Rectal smooth muscle tissue (tissue), 1 donor: ENCODE results near the gene WDR86.

Experiments
- H3K27ac ChIP-seq: one replicate; pipeline ENCODE4 v1.7.0; 2013; ENCODE audit warnings: low read depth, low read length, inconsistent platforms
- H3K27me3 ChIP-seq: one replicate; pipeline ENCODE4 v1.7.0; 2013; ENCODE audit warnings: low read length; ENCODE audit not compliant: control insufficient read depth, insufficient read depth
- H3K36me3 ChIP-seq: one replicate; pipeline ENCODE4 v1.7.0; 2013; ENCODE audit warnings: low read length; ENCODE audit not compliant: control insufficient read depth, insufficient read depth
- H3K4me1 ChIP-seq: one replicate; pipeline ENCODE4 v1.7.0; 2013; ENCODE audit warnings: low read length; ENCODE audit not compliant: control insufficient read depth, insufficient read depth
- H3K4me3 ChIP-seq: one replicate; pipeline ENCODE4 v1.7.0; 2013; ENCODE audit warnings: low read length
- H3K9ac ChIP-seq: one replicate; pipeline ENCODE4 v1.7.0; 2013; ENCODE audit warnings: low read length

The WDR86 gene

DNA sequence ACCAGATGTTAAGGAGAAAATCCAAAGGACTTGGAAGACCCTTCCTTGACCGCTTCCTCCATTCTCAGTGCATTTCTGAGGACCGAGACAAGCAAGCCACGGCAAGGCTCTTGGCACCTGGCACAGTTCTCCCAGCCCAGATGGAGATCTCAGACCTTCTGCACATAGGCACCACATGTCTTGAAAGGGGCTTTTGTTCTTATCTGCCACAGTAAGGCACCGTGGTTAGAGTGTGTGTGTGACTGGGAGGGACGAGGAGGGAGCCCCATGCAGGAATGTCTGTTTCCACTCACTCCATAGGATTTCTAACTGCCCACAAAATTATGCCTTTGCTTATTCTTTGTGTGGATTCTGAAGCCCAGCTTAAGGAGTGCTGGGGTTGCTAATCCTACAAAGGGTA, 10.3 kb upstream of the WDR86 start:
- H3K4me1 ChIP-seq = no peaks in the 10 kb centered on the region
- no peaks in the 10 kb centered on the region for H3K36me3 ChIP-seq
- no peaks in the 10 kb centered on the region for H3K27me3 ChIP-seq
- no peak overlapping the region for H3K9ac ChIP-seq
- H3K4me3 ChIP-seq = no peak overlapping the region
- H3K27ac ChIP-seq = no peak overlapping the region

DNA sequence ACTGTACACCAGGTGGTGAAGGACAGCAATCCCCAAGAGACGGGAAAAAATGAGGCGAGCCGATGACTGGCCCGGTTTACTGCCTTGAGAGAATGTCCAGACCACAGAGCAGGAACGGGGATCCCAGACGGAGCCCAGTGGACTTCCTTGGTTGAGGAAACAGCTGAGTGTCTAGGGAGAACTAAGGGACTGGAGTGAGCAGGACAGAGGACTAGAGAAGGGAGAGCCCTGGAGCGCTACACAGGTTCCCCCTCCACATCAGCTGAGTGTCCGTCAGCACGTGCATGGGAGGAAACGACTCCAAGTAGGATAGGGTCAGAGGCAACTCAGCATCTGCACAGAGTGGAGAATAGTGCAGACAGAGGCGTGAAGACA, 7.1 kb upstream of the WDR86 start:
- H3K4me1 ChIP-seq = no peaks in the 10 kb centered on the region
- no peak overlapping the region for H3K9ac ChIP-seq
- no peak overlapping the region for H3K27ac ChIP-seq
- H3K36me3 ChIP-seq = no peaks in the 10 kb centered on the region
- H3K4me3 ChIP-seq = no peak overlapping the region
- no peaks in the 10 kb centered on the region for H3K27me3 ChIP-seq

DNA sequence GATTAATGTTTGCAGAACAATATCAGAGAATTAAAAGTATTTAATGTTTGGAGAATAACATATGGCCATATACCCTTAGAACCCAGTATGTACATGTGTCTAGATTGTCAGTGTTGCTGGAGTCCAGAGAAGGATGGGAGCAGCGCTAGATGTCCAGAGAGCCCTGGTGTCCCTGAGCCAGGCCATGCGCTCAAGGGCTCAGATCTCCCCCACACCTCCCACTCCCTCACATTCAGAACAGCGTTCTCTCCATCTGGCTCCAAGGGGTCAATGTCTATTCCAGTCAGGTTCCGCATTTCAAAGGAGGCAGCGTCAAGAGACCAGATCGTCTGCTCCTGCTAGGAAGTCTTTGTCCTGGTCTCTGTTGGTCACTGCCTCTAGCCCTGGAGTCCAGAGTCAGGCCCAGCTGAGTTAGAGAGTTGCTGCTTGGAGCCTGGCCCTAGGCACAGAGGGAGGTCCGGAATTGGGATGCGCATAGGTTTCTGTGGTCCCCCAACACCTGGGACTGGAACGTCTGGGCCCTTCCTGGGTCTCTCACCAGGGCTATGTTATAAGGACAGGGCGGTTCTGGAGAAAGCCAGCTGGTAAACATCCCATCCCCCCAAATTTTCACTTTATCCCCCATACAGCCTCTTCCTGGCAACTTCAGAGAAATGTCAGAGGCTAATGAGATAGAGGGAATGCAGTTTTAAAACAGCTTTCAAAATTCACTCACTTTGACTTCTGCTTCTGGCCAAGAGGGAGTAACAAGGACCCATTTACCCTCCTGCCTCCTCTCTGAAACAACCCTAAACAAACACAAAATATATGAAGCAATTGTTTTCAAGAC, 6.5 kb upstream of the WDR86 start:
- no peak overlapping the region for H3K27ac ChIP-seq
- H3K4me3 ChIP-seq = no peak overlapping the region
- no peaks in the 10 kb centered on the region for H3K4me1 ChIP-seq
- no peaks in the 10 kb centered on the region for H3K27me3 ChIP-seq
- H3K9ac ChIP-seq = no peak overlapping the region
- no peaks in the 10 kb centered on the region for H3K36me3 ChIP-seq

- Histone ChIP-seq H3K27me3 (no peaks in the 10 kb centered on the region), H3K9ac (no peak overlapping the region), H3K27ac (no peak overlapping the region), H3K36me3 (no peaks in the 10 kb centered on the region), H3K4me3 (no peak overlapping the region), H3K4me1 (no peaks in the 10 kb centered on the region)
Observed at GRCh38 chr7:151415375-151416105, 5.7 kb upstream of the WDR86 start.

GRCh38 chr7:151413241-151413640, 3.4 kb upstream of the WDR86 start:
- H3K27me3 ChIP-seq = peaks cover 11% of the 10 kb centered on the region
- no peak overlapping the region for H3K4me3 ChIP-seq

DNA sequence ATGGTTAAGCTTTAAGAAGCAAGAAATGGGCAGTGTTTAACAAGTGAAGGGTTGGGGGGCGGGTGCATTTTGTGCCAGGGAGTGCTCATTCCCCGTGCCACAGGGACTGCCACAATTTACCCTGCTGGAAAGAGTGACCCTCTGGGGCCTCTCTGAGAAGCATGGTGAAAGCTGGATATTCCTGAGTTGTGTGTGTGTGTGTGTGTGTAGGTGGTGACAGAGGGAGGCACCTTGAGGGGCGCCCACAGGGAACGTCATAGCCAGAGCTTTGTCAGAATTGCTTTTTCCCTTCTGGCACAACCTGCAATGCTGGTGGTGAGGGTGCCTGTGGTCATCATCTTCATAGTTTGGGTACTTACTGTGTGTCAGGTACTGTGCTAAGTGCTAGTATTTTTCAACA, 2.5 kb upstream of the WDR86 start:
- no peak overlapping the region for H3K9ac ChIP-seq
- no peak overlapping the region for H3K27ac ChIP-seq
- peaks cover 11% of the 10 kb centered on the region for H3K27me3 ChIP-seq
- H3K4me1 ChIP-seq = no peaks in the 10 kb centered on the region
- H3K36me3 ChIP-seq = no peaks in the 10 kb centered on the region
- no peak overlapping the region for H3K4me3 ChIP-seq

More at GRCh38 chr7:151413241-151413640, 3.4 kb upstream of the WDR86 start:
- Histone ChIP-seq H3K9ac (no peak overlapping the region), H3K36me3 (no peaks in the 10 kb centered on the region), H3K4me1 (no peaks in the 10 kb centered on the region), H3K27ac (no peak overlapping the region)

DNA sequence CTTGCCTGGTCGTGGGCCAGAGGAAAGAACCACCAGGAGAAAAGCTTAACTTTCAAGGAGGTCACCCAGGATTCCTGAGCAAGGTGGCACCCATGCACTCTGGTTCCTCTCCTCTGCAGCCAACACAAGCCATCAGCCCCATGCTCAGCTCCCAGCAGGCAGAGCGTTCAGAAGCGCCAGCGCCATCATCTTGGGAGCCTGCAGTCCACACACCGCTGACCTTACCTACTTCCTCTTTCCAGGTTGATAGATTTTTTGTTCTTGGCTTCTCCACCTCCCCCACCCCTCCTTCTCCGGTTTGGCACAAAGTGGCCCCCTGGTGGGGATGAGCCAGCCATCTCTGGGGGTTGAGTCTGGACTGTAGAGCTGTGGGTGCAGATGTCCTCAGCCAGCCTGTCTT, 1.7 kb upstream of the WDR86 start:
- H3K27ac ChIP-seq = no peak overlapping the region
- H3K9ac ChIP-seq = no peak overlapping the region
- peaks cover 11% of the 10 kb centered on the region for H3K27me3 ChIP-seq
- no peaks in the 10 kb centered on the region for H3K4me1 ChIP-seq
- H3K4me3 ChIP-seq = no peak overlapping the region
- no peaks in the 10 kb centered on the region for H3K36me3 ChIP-seq

DNA sequence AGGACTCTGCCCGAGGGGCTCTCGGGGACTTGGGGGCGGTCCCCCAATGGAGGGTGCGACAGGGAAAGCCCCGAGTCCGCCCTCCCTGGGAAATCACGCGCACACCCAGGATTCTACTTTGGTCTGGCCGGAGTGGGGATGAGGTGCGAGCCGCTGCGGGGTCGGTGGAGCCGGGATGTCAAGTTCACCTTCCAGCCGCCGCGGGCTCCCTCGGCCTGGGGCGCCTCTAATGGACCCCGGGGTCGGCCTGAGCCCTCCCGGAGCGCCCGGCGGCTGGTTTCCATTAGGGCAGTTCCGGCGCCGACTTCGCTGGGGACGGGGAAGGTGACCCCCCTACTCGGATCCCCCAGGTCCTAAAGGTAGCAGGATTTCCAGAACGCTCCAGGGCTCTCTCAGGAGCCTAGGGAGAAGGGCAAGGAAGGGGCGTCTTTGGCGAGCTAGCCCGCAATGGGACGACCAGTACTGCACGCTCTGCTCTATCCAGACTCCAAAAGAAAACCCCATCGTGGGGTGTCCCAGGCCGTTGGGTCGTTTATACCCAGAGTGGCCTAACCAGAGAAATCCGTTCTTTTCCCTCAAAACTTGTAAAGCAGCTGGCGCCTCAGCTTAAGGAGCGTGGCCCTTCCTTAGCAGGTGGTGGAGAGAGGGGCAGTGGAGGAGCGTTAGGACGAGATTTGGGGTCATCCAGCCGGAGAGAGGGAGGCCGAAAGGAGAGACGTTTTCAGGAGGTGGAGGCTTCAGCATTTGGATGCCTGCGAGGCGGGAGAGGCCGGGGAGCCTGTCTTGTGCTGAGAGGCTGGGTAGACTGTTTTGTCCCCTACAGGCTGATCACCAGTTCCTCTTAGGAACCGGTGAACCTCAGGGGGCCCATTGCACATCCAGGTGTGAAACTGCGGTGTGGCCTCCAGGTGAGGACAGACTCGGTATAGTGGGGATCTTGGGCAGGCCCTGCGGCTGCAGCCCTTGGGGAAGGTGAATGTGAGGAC, 860 bp upstream of the WDR86 start:
- Histone ChIP-seq H3K36me3 (no peaks in the 10 kb centered on the region), H3K4me3 (peak overlapping the region; percentile 58), H3K4me1 (no peaks in the 10 kb centered on the region), H3K27me3 (peaks cover 11% of the 10 kb centered on the region), H3K9ac (no peak overlapping the region), H3K27ac (no peak overlapping the region)

GRCh38 chr7:151408839-151409666, 785 bp downstream of the WDR86 start:
- Histone ChIP-seq H3K4me3 (peak overlapping the region; percentile 52), H3K9ac (no peak overlapping the region), H3K27me3 (peaks cover 11% of the 10 kb centered on the region), H3K27ac (no peak overlapping the region), H3K4me1 (no peaks in the 10 kb centered on the region), H3K36me3 (no peaks in the 10 kb centered on the region)

DNA sequence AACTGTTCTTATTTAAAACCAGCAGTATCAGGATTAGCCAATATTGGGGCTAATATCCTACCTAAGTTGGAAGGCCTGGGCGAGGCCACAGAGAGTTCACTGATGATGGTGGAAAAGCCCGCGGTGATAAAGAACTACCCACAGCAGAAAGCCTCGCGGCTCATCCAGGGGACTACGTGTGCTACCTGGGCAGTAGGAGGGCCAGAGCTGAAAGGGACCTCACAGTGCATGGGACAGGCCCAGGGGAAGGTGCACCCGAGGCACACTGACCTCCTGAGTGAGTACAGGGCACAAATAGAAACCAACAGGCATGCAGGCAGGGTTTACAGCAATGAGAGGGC, 1.4 kb downstream of the WDR86 start:
- Histone ChIP-seq H3K36me3 (no peaks in the 10 kb centered on the region), H3K27ac (peak overlapping the region; percentile 22), H3K4me1 (no peaks in the 10 kb centered on the region), H3K27me3 (peaks cover 11% of the 10 kb centered on the region), H3K4me3 (peak overlapping the region; percentile 14), H3K9ac (no peak overlapping the region)

DNA sequence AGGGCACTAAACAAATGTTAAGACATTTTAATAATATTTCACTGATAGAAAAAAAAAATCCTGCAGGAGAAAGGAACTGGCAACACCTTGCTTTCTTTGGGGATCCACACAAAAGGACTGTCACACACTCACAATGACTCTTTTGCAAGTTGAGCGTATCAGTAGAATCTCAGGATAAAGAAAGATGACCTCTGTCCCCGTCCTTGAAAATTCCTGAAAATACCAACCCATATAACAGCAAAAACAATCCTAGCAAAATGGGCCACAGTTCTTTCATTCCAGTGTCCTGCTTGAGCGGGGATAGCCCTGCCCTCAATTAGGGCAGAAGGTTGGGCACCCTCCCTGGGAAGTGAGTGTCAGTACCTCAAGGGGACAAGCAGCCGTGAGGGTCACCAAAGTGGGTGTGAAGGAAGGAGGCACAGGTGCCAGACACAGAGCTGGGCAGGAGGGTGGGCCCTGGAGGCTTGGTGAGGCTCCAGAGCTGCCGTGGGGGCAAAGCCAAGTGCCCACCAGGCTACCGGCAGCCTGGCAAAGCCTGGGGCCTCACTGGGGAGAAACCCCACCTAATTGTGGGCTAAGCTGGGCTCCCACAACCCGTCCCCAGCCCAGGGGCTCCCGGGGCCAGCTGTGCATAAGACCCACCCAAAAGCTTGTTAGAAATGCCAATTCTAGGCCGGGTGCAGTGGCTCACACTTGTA, 2.8 kb downstream of the WDR86 start:
- Histone ChIP-seq H3K27me3 (peaks cover 11% of the 10 kb centered on the region), H3K4me3 (no peak overlapping the region), H3K9ac (no peak overlapping the region), H3K4me1 (no peaks in the 10 kb centered on the region), H3K36me3 (no peaks in the 10 kb centered on the region), H3K27ac (no peak overlapping the region)
